WERI-Rb-1 (cell line): ENCODE measurements around the gene CHD8.
"Not testable (repeated sequence)": the region's sequence is repeated elsewhere in the genome, so short reads cannot be mapped to it uniquely, and the experiment has no call there.

Experiments used
- DNase-seq: peaks from one replicate; pipeline ENCODE4 v3.0.0-alpha.2; 2020
- H3K27ac ChIP-seq: fragments of 250-450 bp; sonication (Bioruptor Pico); 2 replicates; pipeline ENCODE4 v1.5.1; 2020; ENCODE audit warnings: mild to moderate bottlenecking, moderate library complexity
- H3K27me3 ChIP-seq: fragments of 250-450 bp; sonication (Bioruptor Pico); 2 replicates; pipeline ENCODE4 v1.5.1; 2021; ENCODE audit warnings: mild to moderate bottlenecking, low read depth, moderate library complexity; ENCODE audit not compliant: insufficient read depth, severe bottlenecking
- H3K36me3 ChIP-seq: fragments of 250-450 bp; sonication (Bioruptor Pico); 2 replicates; pipeline ENCODE4 v1.5.1; 2020; ENCODE audit warnings: mild to moderate bottlenecking, moderate library complexity
- H3K4me3 ChIP-seq: 2 replicates; pipeline ENCODE4 v1.5.1; 2011; ENCODE audit warnings: low read depth, mild to moderate bottlenecking, control low read depth, low read length
- H3K9me3 ChIP-seq: fragments of 250-450 bp; sonication (Bioruptor Pico); 2 replicates; pipeline ENCODE4 v1.5.1; 2021; ENCODE audit warnings: mild to moderate bottlenecking, moderate library complexity; ENCODE audit not compliant: severe bottlenecking
- CTCF ChIP-seq: IDR thresholded peaks from 2 replicates; pipeline ENCODE4 v1.5.1; 2011; ENCODE audit warnings: low read depth, mild to moderate bottlenecking, control low read depth, inconsistent platforms, low read length

CHD8 gene

DNA sequence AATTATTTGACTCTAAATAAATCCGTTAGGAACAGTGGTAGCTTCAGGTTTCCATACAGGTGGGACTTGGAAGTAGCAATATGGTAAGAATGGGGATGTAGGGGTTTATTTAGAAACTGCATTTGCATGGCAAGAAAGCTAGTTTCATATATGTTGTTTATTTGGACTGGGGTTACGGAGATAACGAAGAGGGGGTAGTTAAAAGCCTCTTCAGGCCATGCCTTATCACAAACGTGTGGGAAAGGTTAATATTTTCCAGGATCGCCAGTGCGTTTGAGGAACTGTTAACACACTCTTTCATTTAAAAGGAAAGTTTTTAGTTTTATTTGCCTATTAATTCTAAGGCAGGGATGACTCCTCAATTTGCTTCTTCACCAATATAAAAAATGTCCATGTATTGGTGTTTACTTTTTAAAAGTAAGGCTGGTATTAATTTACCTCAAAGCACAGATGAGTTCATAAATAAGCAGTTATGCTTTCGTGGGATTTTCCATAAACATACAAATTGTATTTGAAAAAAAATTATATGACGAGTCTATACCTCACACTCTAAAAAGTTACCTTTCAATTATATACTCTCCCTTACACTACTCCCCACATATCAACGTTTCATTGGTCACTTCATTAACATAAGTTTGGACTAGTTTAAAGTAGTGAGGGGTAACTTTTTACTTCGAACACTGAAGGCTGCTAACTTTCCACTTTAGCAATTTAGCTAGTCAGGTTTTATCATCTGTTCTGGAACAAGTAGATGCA, 20.0 kb upstream of the CHD8 start:
- H3K27me3 ChIP-seq = no peaks in the 10 kb centered on the region
- peaks cover 12% of the 10 kb centered on the region for H3K36me3 ChIP-seq
- H3K9me3 ChIP-seq = no peaks in the 10 kb centered on the region
- no peak for DNase-seq
- peak overlapping the region; percentile 71 for H3K27ac ChIP-seq
- no peak for TF ChIP-seq CTCF
- peak overlapping the region; percentile 99 for H3K4me3 ChIP-seq

- no peak for DNase-seq
- H3K36me3 ChIP-seq = peaks cover 15% of the 10 kb centered on the region
- H3K27ac ChIP-seq = no peak overlapping the region
- H3K9me3 ChIP-seq = no peaks in the 10 kb centered on the region
- no peaks in the 10 kb centered on the region for H3K27me3 ChIP-seq
- H3K4me3 ChIP-seq = no peak overlapping the region
- no peak for TF ChIP-seq CTCF
Measured at GRCh38 chr14:21467616-21468015, 11.7 kb upstream of the CHD8 start.

DNA sequence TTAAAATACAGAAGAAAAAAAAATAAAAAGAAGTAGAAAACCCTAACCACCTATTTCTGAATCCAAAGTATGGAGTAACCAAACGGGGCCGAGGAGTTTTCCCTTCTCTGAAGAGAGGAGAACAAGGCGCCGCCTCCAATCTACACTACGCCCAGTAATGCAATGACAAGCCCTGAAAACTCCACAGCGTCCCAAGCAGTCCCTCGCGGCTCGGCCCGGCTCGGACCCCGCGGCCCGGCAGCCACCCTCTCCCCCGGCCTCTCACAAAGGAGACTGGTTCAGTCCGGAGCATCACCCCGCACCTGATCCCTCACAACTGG, 371 bp downstream of the CHD8 start:
- Histone ChIP-seq H3K27ac (peak overlapping the region; percentile 88), H3K27me3 (no peaks in the 10 kb centered on the region), H3K9me3 (no peaks in the 10 kb centered on the region), H3K36me3 (peaks cover 27% of the 10 kb centered on the region), H3K4me3 (peak overlapping the region; percentile 90)
- no peak for DNase-seq
- no peak for TF ChIP-seq CTCF

GRCh38 chr14:21454843-21455544, 929 bp downstream of the CHD8 start:
- Histone ChIP-seq H3K4me3 (peak overlapping the region; percentile 90), H3K9me3 (no peaks in the 10 kb centered on the region), H3K27me3 (no peaks in the 10 kb centered on the region), H3K36me3 (peaks cover 24% of the 10 kb centered on the region), H3K27ac (peak overlapping the region; percentile 88)
- no peak for DNase-seq
- TF ChIP-seq CTCF = no peak

- Histone ChIP-seq H3K27me3 (no peaks in the 10 kb centered on the region), H3K4me3 (no peak overlapping the region), H3K36me3 (peaks cover 23% of the 10 kb centered on the region), H3K9me3 (no peaks in the 10 kb centered on the region), H3K27ac (no peak overlapping the region)
- TF ChIP-seq CTCF = no peak
- no peak for DNase-seq
Measured at GRCh38 chr14:21449899-21450216, 6.1 kb downstream of the CHD8 start.

- H3K27ac ChIP-seq, H3K27me3 ChIP-seq, H3K36me3 ChIP-seq, DNase-seq, H3K4me3 ChIP-seq, H3K9me3 ChIP-seq: not testable (repeated sequence)
Measured at GRCh38 chr14:21442657-21443056, 13.3 kb downstream of the CHD8 start.
